Heart left ventricle (tissue), 13 donors: Measurements from ENCODE around the gene MED17.

Experiments
- POLR2A ChIP-seq, 2 donors: fragments of 450-650 bp; IDR thresholded peaks; one replicate each; pipeline ENCODE4 v1.6.1; 2017; ENCODE audit warnings: antibody characterized with exemption in 2 of 2, mild to moderate bottlenecking in 2 of 2, moderate library complexity in 2 of 2
- TF ChIP-seq, protein P1 (sequence below), 12 donors: fragments of 200-600 bp; sonication (generic) in 4 of 12; IDR thresholded peaks; one replicate each; pipeline versions ENCODE4 v1.5.0 to v1.8.0; 2018 to 2022; ENCODE audit warnings: antibody characterized with exemption in 12 of 12, mild to moderate bottlenecking in 5 of 12
- donor health status: ischemic (EF 13 %, LVEDD 7.1; RV severe dilation, severe dysfunction).
- donor health status: DM: no; HTN: yes; CAD: no.
- donor health status: DM: no; HTN: no; CAD: no.
- donor health status: ischemic (EF 25% LVEDD 6.9; RV normal size, moderate dysfunction).
- donor health status: ischemic (EF 25% LVEDD 5.7; RV mildly dilated, moderate dysfunction).
- donor health status: ischemic (EF 35%, LVEDD 5.7; RV mildly dilated, moderate dysfunction).
- donor health status: nonischemic (EF 11% LVEDD 7.7; RV severe dilation, severe dysfunction).
- donor health status: DM: yes; HTN: yes; CAD: no.
- donor health status: PGD.
- donor health status: ischemic (EF 29% LVEDD 5.4; RV normal size, mild dysfunction).
- donor health status: nonischemic (EF 23%, LVEDD 6.1; RV moderate dilation, normal function).

DNA sequence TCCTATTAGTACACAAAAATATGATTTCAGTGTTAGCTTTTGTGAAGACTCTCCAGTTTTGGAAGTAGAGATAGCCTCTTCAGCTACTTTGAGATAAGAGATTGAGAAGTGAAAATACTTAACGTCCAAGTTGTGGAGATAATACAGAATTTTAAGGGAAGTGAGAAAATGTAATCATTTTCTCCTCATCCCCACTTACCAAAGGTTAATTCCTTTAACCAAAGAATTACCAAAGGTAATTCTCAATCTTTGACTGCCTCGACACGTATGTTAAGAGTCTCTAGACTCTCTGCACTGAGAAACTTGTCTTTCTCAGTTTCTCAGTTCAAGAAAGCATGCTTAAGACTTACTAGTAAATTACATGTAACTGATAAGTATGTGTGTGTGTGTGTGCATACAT, 27.3 kb upstream of the MED17 start:
- TF ChIP-seq, protein P1, sequence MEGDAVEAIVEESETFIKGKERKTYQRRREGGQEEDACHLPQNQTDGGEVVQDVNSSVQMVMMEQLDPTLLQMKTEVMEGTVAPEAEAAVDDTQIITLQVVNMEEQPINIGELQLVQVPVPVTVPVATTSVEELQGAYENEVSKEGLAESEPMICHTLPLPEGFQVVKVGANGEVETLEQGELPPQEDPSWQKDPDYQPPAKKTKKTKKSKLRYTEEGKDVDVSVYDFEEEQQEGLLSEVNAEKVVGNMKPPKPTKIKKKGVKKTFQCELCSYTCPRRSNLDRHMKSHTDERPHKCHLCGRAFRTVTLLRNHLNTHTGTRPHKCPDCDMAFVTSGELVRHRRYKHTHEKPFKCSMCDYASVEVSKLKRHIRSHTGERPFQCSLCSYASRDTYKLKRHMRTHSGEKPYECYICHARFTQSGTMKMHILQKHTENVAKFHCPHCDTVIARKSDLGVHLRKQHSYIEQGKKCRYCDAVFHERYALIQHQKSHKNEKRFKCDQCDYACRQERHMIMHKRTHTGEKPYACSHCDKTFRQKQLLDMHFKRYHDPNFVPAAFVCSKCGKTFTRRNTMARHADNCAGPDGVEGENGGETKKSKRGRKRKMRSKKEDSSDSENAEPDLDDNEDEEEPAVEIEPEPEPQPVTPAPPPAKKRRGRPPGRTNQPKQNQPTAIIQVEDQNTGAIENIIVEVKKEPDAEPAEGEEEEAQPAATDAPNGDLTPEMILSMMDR (IDR thresholded peaks at IDR 0.05): no peak
- TF ChIP-seq POLR2A (IDR thresholded peaks at IDR 0.05): no peak
